Epithelial cell of esophagus (primary cell): ENCODE results near the gene ZMYND11.
"Not testable (repeated sequence)": the region's sequence is repeated elsewhere in the genome, so short reads cannot be mapped to it uniquely, and the experiment has no call there.

Experiments
- DNase-seq: peaks from one replicate; pipeline ENCODE4 v3.0.0; 2010; ENCODE audit warnings: low read depth
- H3K4me3 ChIP-seq: 2 replicates; pipeline ENCODE4 v1.5.1; 2011; ENCODE audit warnings: mild to moderate bottlenecking, low read length, control low read depth
- CTCF ChIP-seq: IDR thresholded peaks from 2 replicates; pipeline ENCODE4 v1.5.1; 2011; ENCODE audit warnings: low read depth, mild to moderate bottlenecking, low read length, control low read depth, inconsistent platforms; ENCODE audit not compliant: insufficient read depth; ENCODE audit errors: missing control alignments

The ZMYND11 gene

GRCh38 chr10:297567-297966 lies 162.3 kb downstream of the ZMYND11 start:
- no peak overlapping the region for H3K4me3 ChIP-seq
- TF ChIP-seq CTCF, result no peak
- DNase-seq, result no peak

GRCh38 chr10:298033-298432 lies 162.8 kb downstream of the ZMYND11 start:
- no peak for TF ChIP-seq CTCF
- H3K4me3 ChIP-seq, result no peak overlapping the region
- DNase-seq, result no peak

- TF ChIP-seq CTCF, result no peak
- no peak overlapping the region for H3K4me3 ChIP-seq
- DNase-seq, result no peak
Observed at GRCh38 chr10:299512-299911, 164.3 kb downstream of the ZMYND11 start.

- no peak overlapping the region for H3K4me3 ChIP-seq
- DNase-seq, result no peak
- TF ChIP-seq CTCF, result no peak
Observed at GRCh38 chr10:299969-300368, 164.7 kb downstream of the ZMYND11 start.

- not testable (repeated sequence) for DNase-seq, H3K4me3 ChIP-seq
Observed at GRCh38 chr10:300580-300979, 165.3 kb downstream of the ZMYND11 start.

- H3K4me3 ChIP-seq, result no peak overlapping the region
- DNase-seq, result no peak
- TF ChIP-seq CTCF, result no peak
Observed at GRCh38 chr10:301536-301935, 166.3 kb downstream of the ZMYND11 start.
